Measurements from ENCODE around the gene IL10.

Gene IL10

DNA sequence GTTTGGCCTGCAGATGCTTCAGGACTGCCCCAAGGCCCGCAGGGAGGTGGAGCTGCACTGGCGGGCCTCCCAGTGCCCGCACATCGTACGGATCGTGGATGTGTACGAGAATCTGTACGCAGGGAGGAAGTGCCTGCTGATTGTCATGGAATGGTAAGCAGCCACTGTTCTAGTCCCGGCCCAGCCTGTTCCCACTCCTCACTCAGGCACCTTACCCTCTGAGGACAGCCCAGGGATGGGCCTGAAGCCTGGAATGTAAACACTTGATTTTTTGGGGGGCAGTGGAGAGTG is 43.7 kb downstream of the IL10 start:
- in situ Hi-C loops (cut with HindIII; ENCODE audit: low pct_ligation_motif_present, low sequenced_read_pairs): no loop called here
- TF ChIP-seq, protein P1, sequence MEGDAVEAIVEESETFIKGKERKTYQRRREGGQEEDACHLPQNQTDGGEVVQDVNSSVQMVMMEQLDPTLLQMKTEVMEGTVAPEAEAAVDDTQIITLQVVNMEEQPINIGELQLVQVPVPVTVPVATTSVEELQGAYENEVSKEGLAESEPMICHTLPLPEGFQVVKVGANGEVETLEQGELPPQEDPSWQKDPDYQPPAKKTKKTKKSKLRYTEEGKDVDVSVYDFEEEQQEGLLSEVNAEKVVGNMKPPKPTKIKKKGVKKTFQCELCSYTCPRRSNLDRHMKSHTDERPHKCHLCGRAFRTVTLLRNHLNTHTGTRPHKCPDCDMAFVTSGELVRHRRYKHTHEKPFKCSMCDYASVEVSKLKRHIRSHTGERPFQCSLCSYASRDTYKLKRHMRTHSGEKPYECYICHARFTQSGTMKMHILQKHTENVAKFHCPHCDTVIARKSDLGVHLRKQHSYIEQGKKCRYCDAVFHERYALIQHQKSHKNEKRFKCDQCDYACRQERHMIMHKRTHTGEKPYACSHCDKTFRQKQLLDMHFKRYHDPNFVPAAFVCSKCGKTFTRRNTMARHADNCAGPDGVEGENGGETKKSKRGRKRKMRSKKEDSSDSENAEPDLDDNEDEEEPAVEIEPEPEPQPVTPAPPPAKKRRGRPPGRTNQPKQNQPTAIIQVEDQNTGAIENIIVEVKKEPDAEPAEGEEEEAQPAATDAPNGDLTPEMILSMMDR (IDR thresholded peaks at IDR 0.05; ENCODE audit: low read depth, low read length, missing control alignments): no peak
- Histone ChIP-seq H3K27ac (no peak overlapping the region), H3K4me3 (ENCODE audit: low read depth, low read length) (no peak overlapping the region), H3K36me3 (replicated peaks) (peaks cover 42% of the 10 kb centered on the region), H3K27me3 (replicated peaks) (no peaks in the 10 kb centered on the region)
- DNase-seq: no peak

GRCh38 chr1:206727981-206728696 is 44.2 kb downstream of the IL10 start:
- no peak for DNase-seq

DNA sequence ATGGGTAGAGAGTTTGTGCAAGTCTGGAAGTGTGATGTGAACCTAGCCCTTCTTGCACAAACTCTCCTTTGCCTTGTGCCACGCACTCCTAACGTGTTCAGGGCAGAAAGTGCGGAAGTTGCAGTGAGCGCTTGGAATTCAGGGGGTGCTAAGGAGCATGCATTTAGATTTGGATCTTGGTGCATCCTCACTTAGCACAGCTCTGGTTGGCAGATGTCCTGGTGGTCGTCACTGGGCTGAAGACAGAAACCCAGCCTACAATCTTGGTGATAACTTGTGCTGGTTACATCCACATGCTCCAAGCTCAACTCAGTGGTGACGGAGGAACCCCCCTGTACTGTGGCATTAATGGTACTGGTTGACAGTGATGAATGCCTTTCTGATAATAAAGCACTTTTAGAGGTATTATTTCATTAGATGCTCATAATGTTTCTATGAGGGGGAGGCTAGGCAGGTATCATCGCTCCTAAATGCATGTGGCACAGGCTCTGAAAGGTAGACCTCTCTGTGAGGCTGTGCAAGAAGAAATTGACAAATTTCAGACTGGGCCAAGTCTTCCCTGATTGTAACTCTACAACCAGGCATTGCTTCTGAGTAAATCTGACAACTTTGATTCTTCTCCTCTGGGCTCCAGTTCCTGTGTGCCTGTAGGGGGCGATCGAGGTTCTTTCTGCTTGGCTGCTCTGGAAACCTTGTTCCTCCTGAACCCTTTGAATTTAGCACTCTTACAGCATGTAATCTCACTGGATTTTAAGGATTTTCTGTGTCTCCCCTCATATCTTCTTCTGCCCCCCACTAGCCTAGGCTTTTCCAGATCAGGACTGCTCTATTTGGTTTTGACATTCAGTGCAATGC is 47.0 kb downstream of the IL10 start:
- H3K4me3 ChIP-seq (ENCODE audit: low read depth, low read length): no peak overlapping the region
- no peaks in the 10 kb centered on the region for H3K27me3 ChIP-seq (replicated peaks)
- no peak overlapping the region for H3K27ac ChIP-seq
- peaks cover 11% of the 10 kb centered on the region for H3K36me3 ChIP-seq (replicated peaks)
- DNase-seq: no peak
- in situ Hi-C loops (cut with HindIII; ENCODE audit: low pct_ligation_motif_present, low sequenced_read_pairs): no loop called here
- TF ChIP-seq, protein P1 (IDR thresholded peaks at IDR 0.05; ENCODE audit: low read depth, low read length, missing control alignments): peak; percentile 88

More at GRCh38 chr1:206727981-206728696, 44.2 kb downstream of the IL10 start:
- H3K36me3 ChIP-seq (replicated peaks): peaks cover 39% of the 10 kb centered on the region
- in situ Hi-C loops (cut with HindIII; ENCODE audit: low pct_ligation_motif_present, low sequenced_read_pairs): no loop called here
- H3K27me3 ChIP-seq (replicated peaks): no peaks in the 10 kb centered on the region
- no peak overlapping the region for H3K27ac ChIP-seq
- TF ChIP-seq, protein P1 (IDR thresholded peaks at IDR 0.05; ENCODE audit: low read depth, low read length, missing control alignments): no peak
- H3K4me3 ChIP-seq (ENCODE audit: low read depth, low read length): no peak overlapping the region

GRCh38 chr1:206723805-206724472 is 48.4 kb downstream of the IL10 start:
- in situ Hi-C loops (cut with HindIII; ENCODE audit: low pct_ligation_motif_present, low sequenced_read_pairs): no loop called here
- Histone ChIP-seq H3K36me3 (replicated peaks) (no peaks in the 10 kb centered on the region), H3K27ac (no peak overlapping the region), H3K4me3 (ENCODE audit: low read depth, low read length) (no peak overlapping the region), H3K27me3 (replicated peaks) (no peaks in the 10 kb centered on the region)
- TF ChIP-seq, protein P1 (IDR thresholded peaks at IDR 0.05; ENCODE audit: low read depth, low read length, missing control alignments): no peak
- DNase-seq: no peak

DNA sequence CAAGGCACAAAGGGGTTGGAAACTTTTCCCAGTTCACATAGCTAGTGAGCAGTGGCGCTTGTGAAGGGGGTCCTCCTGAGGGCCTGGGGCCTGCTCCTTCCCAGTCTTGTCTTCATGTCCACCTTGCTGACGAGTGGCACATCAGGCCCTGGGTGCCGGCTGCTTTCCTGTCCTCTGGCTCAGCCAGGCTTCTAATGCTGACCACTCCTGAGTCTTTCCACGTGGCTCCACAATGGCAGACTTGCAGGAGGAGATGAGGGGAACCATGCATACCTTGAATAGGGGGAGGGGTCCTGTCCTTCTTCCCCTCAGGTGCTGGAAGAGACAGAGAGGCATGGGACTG is 48.9 kb downstream of the IL10 start:
- Histone ChIP-seq H3K4me3 (ENCODE audit: low read depth, low read length) (no peak overlapping the region), H3K27me3 (replicated peaks) (no peaks in the 10 kb centered on the region), H3K27ac (no peak overlapping the region), H3K36me3 (replicated peaks) (no peaks in the 10 kb centered on the region)
- in situ Hi-C loops (cut with HindIII; ENCODE audit: low pct_ligation_motif_present, low sequenced_read_pairs): no loop called here
- TF ChIP-seq, protein P1 (IDR thresholded peaks at IDR 0.05; ENCODE audit: low read depth, low read length, missing control alignments): no peak
- no peak for DNase-seq
